Smooth muscle cell of the brain vasculature (primary cell): ENCODE results near the gene MICAL3.

ENCODE experiments used
- DNase-seq: peaks from one replicate; pipeline ENCODE4 v3.0.0-alpha.2; 2012; ENCODE audit warnings: low read depth, low spot score

The MICAL3 gene

GRCh38 chr22:17930455-17931313 lies 93.7 kb downstream of the MICAL3 start:
- no peak for DNase-seq

DNA sequence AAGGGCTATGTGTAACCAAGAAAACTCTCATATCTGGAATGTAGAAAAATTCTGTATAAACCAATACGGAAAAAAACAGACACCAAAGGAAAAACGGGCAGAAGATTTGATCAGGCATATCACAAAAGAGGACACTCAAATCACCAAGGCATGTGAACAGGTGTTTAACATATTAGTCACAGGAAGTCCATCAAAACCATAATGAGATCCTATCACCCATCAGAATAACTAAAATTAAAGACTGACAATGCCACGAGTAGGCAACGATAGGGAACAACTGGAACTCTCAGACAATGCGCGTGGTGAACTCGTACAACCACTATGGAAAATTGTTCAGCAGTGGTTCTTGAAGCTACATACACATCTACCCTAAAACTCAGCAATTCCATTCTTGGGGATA lies 94.5 kb downstream of the MICAL3 start:
- no peak for DNase-seq

GRCh38 chr22:17928391-17928790 lies 96.0 kb downstream of the MICAL3 start:
- DNase-seq: no peak

DNA sequence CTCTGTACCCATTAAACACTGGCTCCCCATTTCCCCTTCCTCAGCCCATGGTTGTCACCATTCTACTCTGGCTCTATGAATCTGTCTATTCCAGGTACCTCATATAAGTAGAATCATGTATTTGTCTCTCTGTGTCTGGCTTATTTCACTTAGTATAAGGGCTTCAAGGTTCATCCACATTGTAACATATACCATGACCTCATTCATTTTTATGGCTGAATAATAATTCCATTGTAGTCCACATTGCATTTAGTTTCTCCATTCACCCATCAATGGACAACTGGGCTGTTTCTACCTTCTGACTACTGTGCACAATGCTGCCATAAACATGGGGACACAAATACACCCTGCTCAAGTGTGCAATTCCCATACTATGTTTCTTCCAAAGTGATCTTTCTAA lies 97.3 kb downstream of the MICAL3 start:
- DNase-seq: no peak

DNA sequence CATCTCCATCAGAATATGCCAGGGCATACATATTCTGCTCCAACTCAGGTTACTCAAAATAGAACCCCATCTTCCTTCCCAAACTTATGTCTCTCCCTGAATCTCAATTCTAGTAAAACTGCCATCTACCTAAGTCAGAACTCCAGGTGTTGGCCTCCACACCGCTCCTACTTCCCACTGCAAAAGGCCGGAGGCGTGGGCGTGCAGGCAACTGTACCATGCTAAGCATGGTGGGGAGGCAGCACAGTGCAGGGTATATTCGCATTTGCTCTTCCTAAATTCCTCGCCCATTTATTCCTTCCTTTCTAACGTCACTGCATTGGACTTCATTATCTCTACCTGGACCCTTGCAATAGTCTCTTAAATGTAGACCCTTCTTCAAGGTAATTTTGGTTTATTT lies 97.8 kb downstream of the MICAL3 start:
- no peak for DNase-seq

GRCh38 chr22:17925431-17925841 lies 98.9 kb downstream of the MICAL3 start:
- DNase-seq: no peak

DNA sequence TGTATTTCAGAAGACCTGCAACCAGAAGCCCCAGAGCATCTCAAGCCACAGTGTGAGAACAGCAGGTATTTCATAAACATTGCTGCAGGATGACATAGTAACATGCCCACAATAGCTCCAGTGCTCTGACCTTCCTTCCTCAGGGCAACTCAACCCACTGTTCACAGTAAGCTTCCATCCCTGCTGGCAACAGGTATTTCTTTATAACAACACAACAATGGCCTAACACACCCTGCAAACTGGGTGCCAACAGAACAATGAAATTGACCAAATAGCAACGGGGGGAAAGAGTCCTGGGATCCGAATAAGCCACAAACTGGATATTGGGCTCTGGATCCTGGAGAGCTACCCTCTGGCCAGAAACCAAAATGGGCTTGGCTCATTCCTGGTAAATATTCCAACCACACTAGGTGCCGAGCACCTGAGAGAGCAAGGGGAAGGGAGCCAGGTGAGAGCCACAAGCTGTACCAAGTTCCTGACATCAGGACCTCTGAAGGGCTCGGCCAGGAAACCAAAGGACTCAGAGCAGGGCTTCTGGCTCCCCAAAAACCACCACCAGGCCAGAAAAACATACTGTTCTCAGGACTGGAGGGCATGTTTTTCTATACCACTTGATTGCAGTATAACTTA lies 99.5 kb downstream of the MICAL3 start:
- DNase-seq: no peak

- no peak for DNase-seq
These were observed 100.3 kb downstream of the MICAL3 start for GRCh38 chr22:17924076-17924475.

GRCh38 chr22:17922925-17923903 lies 101.1 kb downstream of the MICAL3 start:
- peak; percentile 36 for DNase-seq

DNA sequence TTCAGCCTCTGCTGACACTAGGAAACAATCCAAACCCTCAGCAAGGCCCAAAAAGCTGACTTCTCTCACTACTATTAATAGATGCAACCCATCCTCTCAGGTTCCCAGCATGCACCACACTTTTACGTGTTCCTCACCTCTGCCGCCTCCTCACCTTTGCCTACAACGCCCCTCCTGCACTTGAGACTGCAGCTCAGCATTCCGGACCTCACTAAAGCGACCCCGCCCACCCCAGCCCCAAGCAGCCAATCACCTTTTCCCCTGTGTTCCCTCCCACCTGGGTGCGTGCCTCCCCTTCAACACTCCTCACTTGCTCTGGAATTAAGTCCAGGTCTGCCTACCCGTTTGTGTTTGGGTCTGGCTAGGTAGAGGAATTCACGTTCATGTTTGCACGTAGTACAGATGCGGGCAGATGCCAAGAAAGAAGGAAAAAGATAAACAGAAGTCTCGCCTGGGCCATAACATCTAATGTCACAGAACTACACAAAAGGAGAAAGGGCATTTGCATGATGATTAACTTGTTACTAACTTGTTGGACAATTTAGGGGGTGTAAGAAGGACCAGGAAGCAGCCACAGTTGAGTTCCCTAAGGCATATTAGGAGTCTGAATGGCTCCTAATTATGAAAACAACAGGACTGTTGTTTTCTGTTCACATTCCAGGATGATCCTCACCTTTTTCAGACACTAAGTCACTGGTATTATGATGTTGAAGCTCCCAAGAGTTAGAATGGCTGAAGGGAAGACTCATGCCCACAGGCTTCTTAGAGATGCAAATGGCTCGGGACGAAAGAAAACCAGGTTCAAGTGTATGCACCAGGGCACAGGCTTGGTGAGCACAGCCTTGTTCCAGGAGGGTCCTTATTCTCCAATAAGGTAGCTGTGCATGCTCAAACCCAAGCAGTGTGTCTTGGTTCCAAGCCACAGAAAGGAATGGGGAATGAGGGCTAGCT lies 102.2 kb downstream of the MICAL3 start:
- no peak for DNase-seq

DNA sequence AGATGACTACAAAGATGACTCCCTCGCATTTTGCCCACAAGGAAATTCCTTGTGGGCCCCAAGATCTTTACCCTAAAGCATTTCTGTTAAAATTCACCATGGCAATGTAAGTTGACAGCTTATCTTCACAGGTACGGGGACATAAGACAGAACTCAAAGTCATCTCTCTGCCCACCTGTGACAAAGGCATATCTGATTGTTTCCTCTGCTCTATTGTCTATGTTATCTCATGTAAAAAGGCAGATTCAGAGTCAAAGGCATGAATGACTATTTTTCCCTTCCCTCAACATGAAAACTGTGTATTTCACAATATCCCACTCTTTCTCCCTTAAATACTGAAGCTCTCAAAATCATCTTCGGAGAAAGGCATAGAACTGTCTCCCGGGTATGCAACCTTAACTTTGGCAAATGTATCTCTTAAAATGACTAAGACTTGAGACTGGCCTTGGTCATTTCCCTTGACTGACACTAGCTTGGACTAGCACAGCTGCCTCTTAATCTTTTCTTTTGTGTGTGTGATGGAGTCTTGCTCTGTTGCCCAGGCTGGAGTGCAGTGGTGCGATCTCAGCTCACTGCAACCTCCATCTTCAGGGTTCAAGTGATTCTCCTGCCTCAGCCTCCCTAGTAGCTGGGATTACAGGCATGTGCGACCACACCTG lies 103.2 kb downstream of the MICAL3 start:
- no peak for DNase-seq

GRCh38 chr22:17920145-17920605 lies 104.2 kb downstream of the MICAL3 start:
- no peak for DNase-seq

DNA sequence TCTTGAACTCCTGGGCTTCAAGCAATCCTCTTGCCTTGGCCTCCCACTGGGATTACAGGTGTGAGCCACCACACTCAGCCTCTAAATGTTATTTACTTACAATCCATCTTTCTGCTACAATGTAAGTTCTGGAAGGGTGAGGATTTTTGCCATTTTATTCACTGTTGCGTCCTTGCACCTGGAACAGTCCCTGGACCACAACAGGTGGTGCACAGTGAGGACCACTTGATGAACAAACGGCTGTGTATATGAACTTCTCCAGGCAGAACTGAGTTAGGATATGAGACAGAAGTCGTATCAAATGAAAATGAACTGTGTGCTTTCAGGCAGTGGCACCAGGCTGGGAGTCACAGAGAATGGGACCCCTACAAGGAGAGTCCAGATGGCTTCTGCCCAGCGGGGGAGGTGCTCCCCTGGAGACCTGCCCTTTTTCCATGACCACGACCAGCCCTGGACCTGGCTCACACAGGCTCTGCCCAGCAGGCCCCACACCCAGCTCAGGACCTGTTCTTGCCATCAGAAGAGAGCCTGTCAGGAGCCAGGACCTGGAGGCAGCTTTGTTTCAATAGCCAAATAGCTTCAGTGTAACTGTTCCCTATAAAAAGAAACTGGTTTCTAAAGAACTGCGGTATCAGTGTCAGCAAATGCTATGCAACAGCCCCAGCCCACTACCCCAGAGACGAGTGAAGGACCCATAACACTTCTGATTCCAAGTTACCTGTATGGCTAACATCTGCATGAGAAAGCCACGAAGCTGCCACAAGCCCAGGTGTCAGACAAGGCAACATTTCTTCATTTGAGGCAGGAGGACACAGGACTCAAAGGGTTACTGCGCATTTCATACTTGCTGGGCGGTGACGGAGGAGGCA lies 104.9 kb downstream of the MICAL3 start:
- DNase-seq: no peak

- DNase-seq: no peak
These were observed 105.5 kb downstream of the MICAL3 start for GRCh38 chr22:17918840-17919239.

DNA sequence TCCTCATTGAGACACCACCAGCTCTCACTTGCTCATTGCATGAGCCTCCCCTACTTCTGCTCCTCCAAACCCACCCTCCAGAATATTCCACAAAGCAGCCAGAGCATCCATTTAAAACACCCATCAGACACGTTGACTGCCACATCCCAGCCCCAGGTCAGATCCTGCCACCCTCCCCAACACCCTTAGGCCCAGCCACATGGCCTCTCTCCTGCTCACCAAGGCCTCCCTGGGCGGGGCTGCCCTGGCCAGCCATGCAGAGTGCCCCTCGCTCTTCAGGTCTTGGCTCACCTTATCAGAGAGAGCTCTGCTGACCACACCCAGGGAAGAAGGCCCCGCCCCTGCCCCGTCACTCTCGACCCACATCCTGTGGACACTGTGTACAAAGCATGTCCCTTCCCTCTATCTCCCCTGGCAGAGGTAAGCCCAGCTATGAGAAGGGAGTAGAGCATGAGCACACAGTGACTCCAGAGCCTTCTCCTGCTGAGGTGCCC lies 106.8 kb downstream of the MICAL3 start:
- DNase-seq: no peak

DNA sequence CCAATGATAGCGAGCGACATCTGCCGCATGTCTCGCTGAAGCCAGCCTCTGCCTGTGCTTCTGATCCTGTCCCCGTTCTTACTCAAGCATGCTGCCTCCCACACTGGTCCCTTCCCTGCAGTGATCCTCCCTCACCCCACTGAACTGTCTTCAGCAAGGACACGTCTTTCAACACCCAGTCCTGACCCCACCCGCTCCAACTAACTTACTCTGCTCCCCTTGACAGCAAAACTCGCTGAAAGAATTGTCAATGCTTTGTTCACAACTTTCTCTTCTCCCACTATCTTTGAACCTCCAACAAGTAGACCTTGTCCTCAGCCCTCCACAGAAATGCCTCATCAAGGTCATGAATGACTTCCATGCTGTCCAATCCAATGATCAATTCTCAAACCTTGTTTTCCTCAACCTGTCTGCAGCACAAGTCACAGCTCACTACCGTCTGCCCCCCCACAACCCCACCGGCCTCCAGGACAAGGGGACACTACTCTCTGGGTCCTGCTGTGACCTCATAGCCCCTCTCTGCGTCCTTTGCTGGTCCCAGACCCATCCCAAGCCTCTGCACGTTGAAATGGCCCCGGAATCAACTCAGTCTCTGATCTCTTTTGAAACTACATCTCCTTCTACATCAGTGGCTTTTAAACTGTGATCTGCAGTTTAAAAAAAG lies 108.0 kb downstream of the MICAL3 start:
- no peak for DNase-seq

GRCh38 chr22:17915676-17916075 lies 108.7 kb downstream of the MICAL3 start:
- no peak for DNase-seq

DNA sequence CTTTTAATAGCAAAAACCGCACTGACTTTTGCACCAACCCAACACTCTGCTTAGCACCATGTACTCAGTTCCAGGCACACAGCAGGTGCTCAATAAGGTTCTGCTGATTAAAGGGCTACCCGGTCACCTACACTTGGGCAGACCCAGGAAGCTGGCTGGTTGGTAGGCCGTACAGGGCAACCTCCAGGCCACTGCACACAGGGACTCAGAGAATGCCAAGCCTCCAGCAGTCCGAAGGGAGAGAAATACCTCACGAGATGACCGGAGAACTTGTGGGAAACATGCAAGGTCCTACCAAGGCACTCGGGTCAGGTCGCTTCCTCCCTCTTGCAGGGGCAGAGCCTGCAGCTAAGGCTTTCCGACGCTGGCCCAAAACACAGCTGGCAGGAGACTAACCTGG lies 109.2 kb downstream of the MICAL3 start:
- no peak for DNase-seq

- DNase-seq: no peak
These were observed 109.9 kb downstream of the MICAL3 start for GRCh38 chr22:17914474-17914873.
